Neuronal stem cell (in vitro differentiated cells): ENCODE data around the gene DRC7.

Source experiments
- DNase-seq: peaks from one replicate; pipeline ENCODE4 v3.0.0-alpha.2; 2013; ENCODE audit warnings: low spot score
- H2AFZ ChIP-seq: one replicate; pipeline ENCODE4 v1.6.1; 2013; ENCODE audit warnings: mild to moderate bottlenecking, low read length, inconsistent platforms
- H2AK5ac ChIP-seq: 2 replicates; pipeline ENCODE4 v1.6.1; 2013; ENCODE audit warnings: low read depth, mild to moderate bottlenecking, inconsistent platforms, low read length, moderate library complexity, mixed read lengths
- H2BK120ac ChIP-seq: 2 replicates; pipeline ENCODE4 v1.6.1; 2013; ENCODE audit warnings: low read depth, mild to moderate bottlenecking, inconsistent platforms, low read length, moderate library complexity, mixed read lengths
- H2BK12ac ChIP-seq: one replicate; pipeline ENCODE4 v1.6.1; 2013; ENCODE audit warnings: low read length, inconsistent platforms
- H2BK15ac ChIP-seq: 2 replicates; pipeline ENCODE4 v1.6.1; 2013; ENCODE audit warnings: mild to moderate bottlenecking, low read length, inconsistent platforms, mixed read lengths
- H2BK5ac ChIP-seq: one replicate; pipeline ENCODE4 v1.6.1; 2013; ENCODE audit warnings: inconsistent platforms, mild to moderate bottlenecking, low read length, moderate library complexity
- H3K14ac ChIP-seq: one replicate; pipeline ENCODE4 v1.6.1; 2013; ENCODE audit warnings: low read length, inconsistent platforms
- H3K18ac ChIP-seq: 2 replicates; pipeline ENCODE4 v1.6.1; 2013; ENCODE audit warnings: low read length, inconsistent platforms
- H3K23ac ChIP-seq: 2 replicates; pipeline ENCODE4 v1.6.1; 2013; ENCODE audit warnings: low read depth, mild to moderate bottlenecking, mixed read lengths, low read length, inconsistent platforms; ENCODE audit not compliant: poor library complexity
- H3K27ac ChIP-seq: replicated peaks from 3 replicates; pipeline ENCODE4 v1.5.1; 2013; ENCODE audit warnings: low read length, inconsistent platforms
- H3K27me3 ChIP-seq, 3 experiments: 2 replicates each; pipeline ENCODE4 v1.6.1; 2013; ENCODE audit warnings: low read length in 3 of 3, mild to moderate bottlenecking in 2 of 3, inconsistent platforms in 1 of 3, low read depth in 1 of 3, mixed read lengths in 1 of 3, moderate library complexity in 1 of 3; ENCODE audit not compliant: control insufficient read depth in 3 of 3, insufficient read depth in 3 of 3
- H3K36me3 ChIP-seq, 2 donors: replicated peaks in 1 of 2; 2 replicates each; pipeline ENCODE4 v1.6.1; 2013; ENCODE audit warnings: low read length in 2 of 2; ENCODE audit not compliant: control insufficient read depth in 2 of 2, insufficient read depth in 2 of 2
- H3K4ac ChIP-seq: 2 replicates; pipeline ENCODE4 v1.6.1; 2013; ENCODE audit warnings: inconsistent platforms, mild to moderate bottlenecking, low read length, moderate library complexity
- H3K4me1 ChIP-seq, 2 donors: 1 replicate in 1 of 2; 2 replicates in 1 of 2; pipeline ENCODE4 v1.6.1; 2013; ENCODE audit warnings: low read length in 2 of 2, low read depth in 1 of 2; ENCODE audit not compliant: control insufficient read depth in 2 of 2, insufficient read depth in 1 of 2
- H3K4me2 ChIP-seq: one replicate; pipeline ENCODE4 v1.6.1; 2013; ENCODE audit warnings: mild to moderate bottlenecking, low read length, inconsistent platforms; ENCODE audit not compliant: insufficient read depth, poor library complexity, severe bottlenecking
- H3K4me3 ChIP-seq, 2 donors: 2 replicates each; pipeline ENCODE4 v1.5.1; 2013; ENCODE audit warnings: low read length in 2 of 2, mild to moderate bottlenecking in 2 of 2, inconsistent platforms in 1 of 2, moderate library complexity in 1 of 2
- H3K79me1 ChIP-seq: one replicate; pipeline ENCODE4 v1.6.1; 2013; ENCODE audit warnings: low read depth, mild to moderate bottlenecking, inconsistent platforms, low read length, moderate library complexity
- H3K9ac ChIP-seq: one replicate; pipeline ENCODE4 v1.6.1; 2013; ENCODE audit warnings: mild to moderate bottlenecking, low read depth, low read length, inconsistent platforms; ENCODE audit not compliant: poor library complexity
- H3K9me3 ChIP-seq, 2 donors: replicated peaks in 1 of 2; 2 replicates each; pipeline versions ENCODE3 to v1.6.1; 2013; ENCODE audit warnings: low read length in 2 of 2, mild to moderate bottlenecking in 2 of 2, inconsistent platforms in 1 of 2, low read depth in 1 of 2, mixed read lengths in 1 of 2, moderate library complexity in 1 of 2; ENCODE audit not compliant: control insufficient read depth in 2 of 2, insufficient read depth in 1 of 2
- H4K8ac ChIP-seq: one replicate; pipeline ENCODE4 v1.6.1; 2013; ENCODE audit warnings: low read depth, mild to moderate bottlenecking, inconsistent platforms, low read length, moderate library complexity
- H4K91ac ChIP-seq: one replicate; pipeline ENCODE4 v1.6.1; 2013; ENCODE audit warnings: low read length, low read depth, mild to moderate bottlenecking, inconsistent platforms; ENCODE audit not compliant: poor library complexity
- WGBS, 2 donors: extraction: QIAGEN DNeasy Blood & Tissue Kit; methylation state at CpG; one replicate each; pipeline ENCODE4 v1.1.7; 2013; ENCODE audit warnings: missing lambda C conversion rate in 2 of 2, mixed read lengths in 1 of 2; ENCODE audit not compliant: insufficient read length in 2 of 2, insufficient replicate concordance in 1 of 2; ENCODE audit errors: extremely low coverage in 2 of 2; 5-methylcytosine and 5-hydroxymethylcytosine counted together

Gene DRC7

DNA sequence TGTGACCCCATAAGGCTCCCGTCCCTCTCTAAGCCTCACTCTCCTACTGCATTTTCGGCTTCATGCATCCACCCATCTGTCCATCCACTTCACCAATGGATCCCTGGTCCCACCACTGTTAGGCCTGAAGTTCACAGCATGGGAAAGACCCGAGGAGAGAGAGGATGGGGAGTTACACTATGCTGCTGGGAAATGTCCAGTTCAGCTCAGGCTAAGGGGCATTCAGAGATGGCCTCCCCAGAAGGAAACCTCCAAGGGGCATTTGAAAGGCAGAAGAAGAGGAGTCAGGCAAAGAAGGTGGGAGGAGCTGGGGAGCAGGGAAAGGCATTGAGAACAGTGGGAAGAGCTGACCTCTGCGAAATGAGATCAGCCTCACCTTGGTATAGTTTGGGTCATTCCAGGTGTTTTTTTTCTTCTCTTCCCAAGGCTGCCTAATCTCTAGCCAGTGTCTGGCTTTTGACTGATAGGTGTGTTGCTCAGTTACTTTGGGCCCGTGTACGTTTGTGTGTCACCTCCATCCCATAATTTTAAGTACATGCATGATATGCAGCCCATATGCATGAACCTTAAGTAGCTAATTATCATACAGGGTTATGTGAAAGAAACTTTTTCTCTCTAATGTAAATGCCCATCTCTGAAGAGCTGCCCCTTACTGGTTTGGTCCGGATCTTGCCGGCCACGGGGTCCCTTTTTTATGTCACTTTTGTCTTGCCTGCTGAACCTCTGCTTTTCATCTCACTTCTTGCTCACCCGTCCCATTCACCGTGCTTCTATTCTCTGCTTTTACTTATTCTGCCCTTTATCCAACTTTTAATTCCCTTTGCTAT is 11.6 kb upstream of the DRC7 start:
- no CpG with 5 or more reads among the region's 11 CpGs for WGBS, 2 donors
- Histone ChIP-seq H2AFZ (peak overlapping the region; percentile 68), H3K9me3 (no peaks in the 10 kb centered on the region)

GRCh38 chr16:57683636-57684545 is 10.7 kb upstream of the DRC7 start:
- Histone ChIP-seq H3K9me3 (no peaks in the 10 kb centered on the region), H2BK12ac (no peak overlapping the region), H3K4me2 (no peak overlapping the region), H3K23ac (peak overlapping the region; percentile 18), H3K4ac (no peak overlapping the region), H2BK15ac (peak overlapping the region; percentile 20), H4K91ac (no peak overlapping the region), H3K14ac (peak overlapping the region; percentile 0), H4K8ac (no peak overlapping the region), H2BK120ac (no peak overlapping the region), H3K27ac (no peak overlapping the region), H2BK5ac (no peak overlapping the region), H3K18ac (peak overlapping the region; percentile 90), H2AFZ (peak overlapping the region; percentile 68), H3K27me3 (peaks cover 0 to 12% (median 0%) of the 10 kb centered on the region in 3 experiments), H3K79me1 (no peaks in the 10 kb centered on the region), H3K4me1 (peaks cover 2 to 6% of the 10 kb centered on the region in 2 donors), H3K4me3 (no peak overlapping the region), H2AK5ac (peak overlapping the region; percentile 71), H3K9ac (no peak overlapping the region), H3K36me3 (no peaks in the 10 kb centered on the region)
- no peak for DNase-seq
- WGBS, 2 donors = no CpG with 5 or more reads among the region's 18 CpGs

More for the DNA sequence above, 11.6 kb upstream of the DRC7 start:
- Histone ChIP-seq H3K4me2 (no peak overlapping the region), H2AK5ac (no peak overlapping the region), H3K23ac (no peak overlapping the region), H3K36me3 (no peaks in the 10 kb centered on the region), H2BK120ac (no peak overlapping the region), H4K8ac (no peak overlapping the region), H3K79me1 (no peaks in the 10 kb centered on the region), H3K4me1 (peaks cover 1 to 2% of the 10 kb centered on the region in 2 donors), H3K14ac (no peak overlapping the region), H2BK12ac (no peak overlapping the region), H3K18ac (no peak overlapping the region), H2BK5ac (no peak overlapping the region), H4K91ac (no peak overlapping the region), H3K4ac (no peak overlapping the region), H3K27me3 (peaks cover 0 to 7% (median 0%) of the 10 kb centered on the region in 3 experiments), H2BK15ac (no peak overlapping the region), H3K4me3 (no peak overlapping the region), H3K27ac (no peak overlapping the region), H3K9ac (no peak overlapping the region)
- no peak for DNase-seq

- Histone ChIP-seq H2BK120ac (no peak overlapping the region), H3K9me3 (no peaks in the 10 kb centered on the region), H3K4me3 (no peak overlapping the region), H3K18ac (no peak overlapping the region), H2AFZ (no peak overlapping the region), H4K8ac (no peak overlapping the region), H3K27me3 (peaks cover 0 to 12% (median 0%) of the 10 kb centered on the region in 3 experiments), H2BK5ac (no peak overlapping the region), H3K36me3 (no peaks in the 10 kb centered on the region), H3K4ac (no peak overlapping the region), H3K4me2 (no peak overlapping the region), H3K9ac (no peak overlapping the region), H2BK12ac (no peak overlapping the region), H3K14ac (peak overlapping the region; percentile 47), H4K91ac (no peak overlapping the region), H3K27ac (no peak overlapping the region), H2BK15ac (no peak overlapping the region), H3K4me1 (peaks cover 9 to 10% of the 10 kb centered on the region in 2 donors), H2AK5ac (peak overlapping the region; percentile 71), H3K79me1 (no peaks in the 10 kb centered on the region), H3K23ac (no peak overlapping the region)
- no CpG with 5 or more reads among the region's 8 CpGs for WGBS, 2 donors
- no peak for DNase-seq
Measured at GRCh38 chr16:57684626-57685358, 9.8 kb upstream of the DRC7 start.
